H9 (cell line): ENCODE data around the gene RABL6. TPM values are rescaled to one million over a fixed set of nuclear protein-coding genes. Genes with fewer than 3 reads are reported as not detected.

ENCODE experiments used
- DNase-seq: peaks from one replicate; pipeline ENCODE4 v3.0.0-alpha.2; 2017
- H2AFZ ChIP-seq: one replicate; pipeline ENCODE4 v1.6.1; 2013; ENCODE audit warnings: mild to moderate bottlenecking, low read length, control low read depth, moderate library complexity
- H2AK5ac ChIP-seq: 2 replicates; pipeline ENCODE4 v1.6.1; 2013; ENCODE audit warnings: low read length, control low read depth, mixed read lengths; ENCODE audit not compliant: insufficient read length
- H2BK120ac ChIP-seq: one replicate; pipeline ENCODE4 v1.6.1; 2013; ENCODE audit warnings: low read depth, mild to moderate bottlenecking, low read length, control low read depth, inconsistent platforms; ENCODE audit not compliant: poor library complexity, severe bottlenecking
- H2BK12ac ChIP-seq: 2 replicates; pipeline ENCODE4 v1.6.1; 2013; ENCODE audit warnings: low read length, control low read depth, mixed read lengths, low read depth; ENCODE audit not compliant: insufficient read length
- H2BK15ac ChIP-seq: 2 replicates; pipeline ENCODE4 v1.6.1; 2013; ENCODE audit warnings: low read depth, low read length, control low read depth
- H2BK20ac ChIP-seq: one replicate; pipeline ENCODE4 v1.6.1; 2013; ENCODE audit warnings: low read depth, mild to moderate bottlenecking, low read length, control low read depth, inconsistent platforms; ENCODE audit not compliant: poor library complexity, severe bottlenecking
- H2BK5ac ChIP-seq: 2 replicates; pipeline ENCODE4 v1.6.1; 2013; ENCODE audit warnings: low read length, control low read depth, mixed read lengths; ENCODE audit not compliant: insufficient read length
- H3K14ac ChIP-seq: 2 replicates; pipeline ENCODE4 v1.6.1; 2013; ENCODE audit warnings: low read length, control low read depth; ENCODE audit not compliant: insufficient read depth
- H3K18ac ChIP-seq: 2 replicates; pipeline ENCODE4 v1.6.1; 2013; ENCODE audit warnings: low read depth, mild to moderate bottlenecking, mixed read lengths, low read length, control low read depth; ENCODE audit not compliant: insufficient read length
- H3K23ac ChIP-seq: 2 replicates; pipeline ENCODE4 v1.6.1; 2013; ENCODE audit warnings: low read length, control low read depth, mixed read lengths, low read depth; ENCODE audit not compliant: insufficient read length
- H3K23me2 ChIP-seq: 2 replicates; pipeline ENCODE4 v1.6.1; 2013; ENCODE audit warnings: low read depth, mild to moderate bottlenecking, mixed read lengths, low read length, control low read depth; ENCODE audit not compliant: insufficient read length, poor library complexity, severe bottlenecking
- H3K27ac ChIP-seq: 2 replicates; pipeline ENCODE4 v1.5.1; 2013; ENCODE audit warnings: low read length, control low read depth, mixed read lengths, low read depth; ENCODE audit not compliant: insufficient read length
- H3K27me3 ChIP-seq: 2 replicates; pipeline ENCODE4 v1.6.1; 2013; ENCODE audit warnings: low read length, control low read depth, inconsistent platforms; ENCODE audit not compliant: insufficient read depth
- H3K4ac ChIP-seq: 2 replicates; pipeline ENCODE4 v1.6.1; 2013; ENCODE audit warnings: low read depth, mild to moderate bottlenecking, control low read depth, inconsistent platforms, low read length, moderate library complexity
- H3K4me1 ChIP-seq: 2 replicates; pipeline ENCODE4 v1.6.1; 2013; ENCODE audit warnings: low read length, control low read depth, inconsistent platforms; ENCODE audit not compliant: insufficient read depth
- H3K4me2 ChIP-seq: 2 replicates; pipeline ENCODE4 v1.6.1; 2013; ENCODE audit warnings: low read length, control low read depth, mixed read lengths; ENCODE audit not compliant: insufficient read length, insufficient read depth
- H3K56ac ChIP-seq: 2 replicates; pipeline ENCODE4 v1.6.1; 2013; ENCODE audit warnings: low read depth, mild to moderate bottlenecking, mixed read lengths, low read length, control low read depth; ENCODE audit not compliant: insufficient read length
- H3K79me1 ChIP-seq: 2 replicates; pipeline ENCODE4 v1.6.1; 2013; ENCODE audit warnings: low read depth, mild to moderate bottlenecking, moderate library complexity, low read length, control low read depth, inconsistent platforms; ENCODE audit not compliant: insufficient read depth, poor library complexity, severe bottlenecking
- H3K79me2 ChIP-seq: 2 replicates; pipeline ENCODE4 v1.6.1; 2013; ENCODE audit warnings: low read length, control low read depth, inconsistent platforms; ENCODE audit not compliant: insufficient read depth
- H3K9ac ChIP-seq: 2 replicates; pipeline ENCODE4 v1.6.1; 2013; ENCODE audit warnings: low read length, control low read depth, mixed read lengths; ENCODE audit not compliant: insufficient read length; ENCODE audit errors: extremely low read depth
- H3K9me3 ChIP-seq: one replicate; pipeline ENCODE4 v1.6.1; 2013; ENCODE audit warnings: low read depth, low read length, inconsistent platforms; ENCODE audit not compliant: control insufficient read depth
- H3T11ph ChIP-seq: one replicate; pipeline ENCODE4 v1.6.1; 2013; ENCODE audit warnings: mild to moderate bottlenecking, low read length, control low read depth, inconsistent platforms
- H4K20me1 ChIP-seq: one replicate; pipeline ENCODE4 v1.6.1; 2013; ENCODE audit not compliant: control insufficient read depth, insufficient read length, insufficient read depth
- H4K5ac ChIP-seq: 2 replicates; pipeline ENCODE4 v1.6.1; 2013; ENCODE audit warnings: low read depth, mild to moderate bottlenecking, mixed read lengths, low read length, control low read depth; ENCODE audit not compliant: insufficient read length
- H4K8ac ChIP-seq: replicated peaks from 2 replicates; pipeline ENCODE4 v1.6.1; 2013; ENCODE audit warnings: low read length, control low read depth, mixed read lengths, low read depth; ENCODE audit not compliant: insufficient read length
- H4K91ac ChIP-seq: 2 replicates; pipeline ENCODE4 v1.6.1; 2013; ENCODE audit warnings: low read depth, mild to moderate bottlenecking, moderate library complexity, mixed read lengths, low read length, control low read depth; ENCODE audit not compliant: insufficient read length
- H3K27ac Mint-ChIP-seq, 3 experiments: 2 replicates in 2 of 3; 3 replicates in 1 of 3; pipeline ENCODE4 v1.8.0; 2020 to 2021; ENCODE audit warnings: mixed read lengths in 3 of 3, mild to moderate bottlenecking in 1 of 3, moderate library complexity in 1 of 3
- H3K27me3 Mint-ChIP-seq: 2 replicates; pipeline ENCODE4 v1.8.0; 2021; ENCODE audit warnings: low read depth, mild to moderate bottlenecking, moderate library complexity, mixed read lengths
- H3K36me3 Mint-ChIP-seq, 3 experiments: 2 replicates in 2 of 3; 3 replicates in 1 of 3; pipeline ENCODE4 v1.8.0; 2020 to 2021; ENCODE audit warnings: low read depth in 3 of 3, mixed read lengths in 3 of 3; ENCODE audit not compliant: insufficient read depth in 1 of 3
- H3K4me1 Mint-ChIP-seq, 2 experiments: 2 replicates each; pipeline ENCODE4 v1.8.0; 2020; ENCODE audit warnings: mixed read lengths in 2 of 2
- H3K4me3 Mint-ChIP-seq, 2 experiments: 2 replicates in 1 of 2; 3 replicates in 1 of 2; pipeline ENCODE4 v1.8.0; 2020 to 2021; ENCODE audit warnings: mild to moderate bottlenecking in 2 of 2, mixed read lengths in 2 of 2, moderate library complexity in 1 of 2
- H3K9me3 Mint-ChIP-seq, 2 experiments: 2 replicates in 1 of 2; 3 replicates in 1 of 2; pipeline ENCODE4 v1.8.0; 2020; ENCODE audit warnings: mild to moderate bottlenecking in 2 of 2, mixed read lengths in 2 of 2, moderate library complexity in 1 of 2
- CTCF ChIP-seq: fragments of 200-600 bp; sonication (generic); conservative IDR thresholded peaks from 3 replicates; pipeline ENCODE4 v1.8.0; 2021; ENCODE audit warnings: antibody characterized with exemption, mild to moderate bottlenecking
- whole genome bisulfite sequencing: extraction: QIAGEN DNeasy Blood & Tissue Kit; methylation state at CpG from one replicate; pipeline ENCODE4 v1.1.7; 2013; ENCODE audit warnings: missing lambda C conversion rate, low lambda C conversion rate, mixed read lengths; ENCODE audit not compliant: insufficient read length; ENCODE audit errors: extremely low coverage; 5-methylcytosine and 5-hydroxymethylcytosine counted together
- total RNA-seq: library from RNA; stranded (reverse); gene quantifications from 2 replicates; pipeline ENCODE4 v1.2.1, GENCODE V29; 2021

Gene RABL6
- total RNA-seq, 1 experiment from 2014 or later, result 108 TPM

DNA sequence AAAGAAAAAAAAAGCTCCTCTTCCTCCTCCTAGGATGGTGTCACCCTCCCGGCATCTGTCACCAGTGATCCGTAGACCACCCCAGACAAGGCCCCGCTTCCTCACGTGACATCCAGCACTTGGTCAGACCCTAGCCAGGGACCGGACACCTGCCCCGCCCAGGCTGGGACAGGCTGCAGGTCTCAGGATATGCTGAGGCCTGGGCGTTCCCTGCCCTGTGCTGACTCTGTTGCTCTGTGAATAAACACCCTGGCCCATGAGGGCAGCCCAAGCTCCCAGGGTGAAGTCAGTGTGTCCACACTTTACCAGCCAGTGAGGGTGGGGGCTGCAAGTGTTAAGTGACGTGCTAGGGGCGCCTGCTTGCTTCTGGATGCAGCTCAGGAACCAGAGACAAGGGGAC lies 52.8 kb downstream of the RABL6 start:
- WGBS, result no CpG with 5 or more reads among the region's 9 CpGs
- H3K4me1 Mint-ChIP-seq, result peaks cover 5 to 6% of the 10 kb centered on the region in 2 experiments
- no peak overlapping the region for H2AK5ac ChIP-seq

More for the DNA sequence above, 52.8 kb downstream of the RABL6 start:
- no peak overlapping the region for H2BK12ac ChIP-seq
- no peak overlapping the region for H2AFZ ChIP-seq
- H3K27ac ChIP-seq, result no peak overlapping the region
- DNase-seq, result no peak
- H3K4me2 ChIP-seq, result no peak overlapping the region
- H2BK120ac ChIP-seq, result no peak overlapping the region
- peaks cover 13 to 45% (median 37%) of the 10 kb centered on the region in 3 experiments for H3K36me3 Mint-ChIP-seq
- peaks cover 2% of the 10 kb centered on the region for H3K79me1 ChIP-seq
- H2BK5ac ChIP-seq, result no peak overlapping the region
- no peak for TF ChIP-seq CTCF
- peaks cover 2% of the 10 kb centered on the region; the same call in 1 of the 2 replicates for H3K79me2 ChIP-seq
- H3K4me1 ChIP-seq, result 0 out of 2 replicates have a peak, but pooled peaks cover 3% of the 10 kb centered on the region
- H3K27ac Mint-ChIP-seq, result peak overlapping the region in 1 of 3 experiments; percentile 86; a peak in 1 of 7 replicates
- no peaks in the 10 kb centered on the region for H3K9me3 Mint-ChIP-seq
- H4K5ac ChIP-seq, result no peak overlapping the region
- H4K8ac ChIP-seq, result no peak overlapping the region
- no peak overlapping the region for H3K4ac ChIP-seq
- peaks cover 3% of the 10 kb centered on the region for H3K23me2 ChIP-seq
- no peak overlapping the region for H3K23ac ChIP-seq
- H3K18ac ChIP-seq, result no peak overlapping the region
- no peak overlapping the region for H2BK15ac ChIP-seq
- H3K9me3 ChIP-seq, result no peaks in the 10 kb centered on the region
- no peak overlapping the region for H4K91ac ChIP-seq
- no peaks in the 10 kb centered on the region for H3K27me3 ChIP-seq
- H2BK20ac ChIP-seq, result no peak overlapping the region
- no peaks in the 10 kb centered on the region; the same call in none of the 2 replicates for H3K27me3 Mint-ChIP-seq
- H4K20me1 ChIP-seq, result no peaks in the 10 kb centered on the region
- no peak overlapping the region for H3K14ac ChIP-seq
- no peak overlapping the region for H3K56ac ChIP-seq
- H3T11ph ChIP-seq, result no peak overlapping the region
- H3K4me3 Mint-ChIP-seq, result no peak overlapping the region
- H3K9ac ChIP-seq, result no peak overlapping the region
